Activated CD8-positive, alpha-beta memory T cell treated with anti-CD3 and anti-CD28 coated beads for 36 hours (primary cell): ENCODE results near the gene SAP30BP. TPM values are rescaled to one million over a fixed set of nuclear protein-coding genes. Genes with fewer than 3 reads are reported as not detected.

ENCODE experiments used
- CTCF ChIA-PET: fragments of 350-600 bp; sonication (Branson Sonifier 250); formaldehyde crosslinking; loops from one replicate; lab custom pipeline; 2021; ENCODE audit warnings: antibody characterized with exemption; lab: Charles Lee
- POLR2A ChIA-PET: fragments of 350-600 bp; sonication (Branson Sonifier 250); formaldehyde crosslinking; loops from one replicate; lab custom pipeline; 2021; ENCODE audit warnings: antibody characterized with exemption; lab: Charles Lee
- total RNA-seq, 2 experiments: library from RNA; stranded (reverse); gene quantifications; one replicate each; pipeline ENCODE4 v1.2.3, GENCODE V29; 2021

Gene SAP30BP
- total RNA-seq, 2 experiments from 2014 or later: 98.1 to 103 TPM

GRCh38 chr17:75631353-75631752 lies 35.8 kb upstream of the SAP30BP start:
- ChIA-PET CTCF (interaction anchor here (1.8 to 4.9 kb wide), 3 partner anchors 24 to 118 kb away, joined by 7 to 153 read pairs (median 49); no protein-coding TSS in a partner anchor), POLR2A (no interaction called here)

- POLR2A ChIA-PET: interaction anchor here (0.6 kb wide), 2 partner anchors 636 to 1003 kb away, joined by 3 read pairs; no protein-coding TSS in a partner anchor
- CTCF ChIA-PET: interaction anchor here (0.6 to 4.9 kb wide), 31 partner anchors 9 to 477 kb away, joined by 3 to 153 read pairs (median 5); partner anchors contain the start of genes GALK1, RECQL5, SAP30BP and TMEM94
Observed at GRCh38 chr17:75632428-75632827, 34.7 kb upstream of the SAP30BP start.

- ChIA-PET CTCF (interaction anchor here (0.6 to 4.9 kb wide), 36 partner anchors 9 to 327 kb away, joined by 3 to 153 read pairs (median 4); partner anchors contain the start of genes GALK1, RECQL5, SAP30BP and TMEM94), POLR2A (interaction anchor here (0.6 to 1.1 kb wide), 4 partner anchors 115 to 1002 kb away, joined by 3 to 9 read pairs (median 3); no protein-coding TSS in a partner anchor)
Observed at GRCh38 chr17:75632863-75633485, 34.2 kb upstream of the SAP30BP start, which contains the start of gene SMIM5. TSS of gene SMIM5 (plus strand) at chr17:75633434. CDS start at chr17:75640202, 6,768 bp downstream.

- ChIA-PET CTCF (interaction anchor here (0.6 to 4.9 kb wide), 30 partner anchors 8 to 177 kb away, joined by 3 to 153 read pairs (median 5); partner anchors contain the start of genes GALK1, RECQL5, SAP30BP and TMEM94), POLR2A (interaction anchor here (0.5 to 1.1 kb wide), 3 partner anchors 114 to 682 kb away, joined by 3 to 9 read pairs (median 4); no protein-coding TSS in a partner anchor)
Observed at GRCh38 chr17:75633486-75634375, 33.4 kb upstream of the SAP30BP start.

- ChIA-PET CTCF (interaction anchor here (0.7 to 4.9 kb wide), 12 partner anchors 7 to 131 kb away, joined by 3 to 153 read pairs (median 10); partner anchors contain the start of genes GALK1, RECQL5 and SAP30BP), POLR2A (interaction anchor here (1.1 kb wide), 1 partner anchor 113 kb away, joined by 9 read pairs; no protein-coding TSS in a partner anchor)
Observed at GRCh38 chr17:75634376-75634740, 32.8 kb upstream of the SAP30BP start.

GRCh38 chr17:75634754-75635609 lies 32.2 kb upstream of the SAP30BP start:
- CTCF ChIA-PET: interaction anchor here (2.9 to 4.9 kb wide), 3 partner anchors 11 to 114 kb away, joined by 14 to 153 read pairs (median 35); a partner anchor contains a TSS
- POLR2A ChIA-PET: no interaction called here

- POLR2A ChIA-PET: no interaction called here
- CTCF ChIA-PET: interaction anchor here (3.9 kb wide), 1 partner anchor 10 kb away, joined by 35 read pairs; a partner anchor contains a TSS
Observed at GRCh38 chr17:75635610-75636202, 31.4 kb upstream of the SAP30BP start.

- CTCF ChIA-PET: no interaction called here
- POLR2A ChIA-PET: no interaction called here
Observed at GRCh38 chr17:75636381-75637142, 30.6 kb upstream of the SAP30BP start.

GRCh38 chr17:75637143-75637538 lies 30.0 kb upstream of the SAP30BP start:
- ChIA-PET CTCF (interaction anchor here (1.2 to 2.1 kb wide), 2 partner anchors 37 to 112 kb away, joined by 3 to 10 read pairs; no protein-coding TSS in a partner anchor), POLR2A (no interaction called here)

GRCh38 chr17:75637551-75637950 lies 29.6 kb upstream of the SAP30BP start:
- CTCF ChIA-PET: interaction anchor here (1.2 to 2.1 kb wide), 2 partner anchors 37 to 112 kb away, joined by 3 to 10 read pairs; no protein-coding TSS in a partner anchor
- POLR2A ChIA-PET: no interaction called here

GRCh38 chr17:75638039-75638438 lies 29.1 kb upstream of the SAP30BP start:
- ChIA-PET POLR2A (interaction anchor here (0.5 kb wide), 1 partner anchor 39 kb away, joined by 3 read pairs; no protein-coding TSS in a partner anchor), CTCF (interaction anchor here (1.2 to 2.1 kb wide), 2 partner anchors 36 to 111 kb away, joined by 3 to 10 read pairs; no protein-coding TSS in a partner anchor)

- POLR2A ChIA-PET: no interaction called here
- CTCF ChIA-PET: interaction anchor here (2.1 kb wide), 1 partner anchor 111 kb away, joined by 10 read pairs; no protein-coding TSS in a partner anchor
Observed at GRCh38 chr17:75638893-75639292, 28.2 kb upstream of the SAP30BP start.

- ChIA-PET POLR2A (interaction anchor here (0.6 kb wide), 1 partner anchor 72 kb away, joined by 3 read pairs; no protein-coding TSS in a partner anchor), CTCF (interaction anchor here (1.1 kb wide), 1 partner anchor 105 kb away, joined by 4 read pairs; no protein-coding TSS in a partner anchor)
Observed at GRCh38 chr17:75639327-75639726, 27.8 kb upstream of the SAP30BP start.

GRCh38 chr17:75639771-75640555 lies 27.2 kb upstream of the SAP30BP start:
- ChIA-PET CTCF (interaction anchor here (1.1 kb wide), 1 partner anchor 104 kb away, joined by 4 read pairs; no protein-coding TSS in a partner anchor), POLR2A (interaction anchor here (0.6 kb wide), 2 partner anchors 49 to 71 kb away, joined by 3 read pairs; no protein-coding TSS in a partner anchor)

- POLR2A ChIA-PET: interaction anchor here (0.6 kb wide), 1 partner anchor 48 kb away, joined by 3 read pairs; no protein-coding TSS in a partner anchor
Observed at GRCh38 chr17:75640556-75641119, 26.5 kb upstream of the SAP30BP start.

More at GRCh38 chr17:75640556-75641119, 26.5 kb upstream of the SAP30BP start:
- CTCF ChIA-PET: interaction anchor here (1.1 to 2.1 kb wide), 3 partner anchors 7 to 103 kb away, joined by 4 to 12 read pairs (median 5); partner anchors contain the start of gene SMIM5
